Activated CD4-positive, alpha-beta T cell treated with anti-CD3 and anti-CD28 coated beads, Interleukin-2, Interleukin-6, amounts not matched to agents 100 ng/mL and 50 ng/mL, durations not matched to agents 16 hours and 8 hours (primary cell): ENCODE data around the gene COL4A6.

Experiments used
- DNase-seq: peaks from one replicate; pipeline ENCODE4 v3.0.0-alpha.2; 2020

The COL4A6 gene

GRCh38 chrX:108264376-108264775 is 173.8 kb downstream of the COL4A6 start:
- no peak for DNase-seq

- no peak for DNase-seq
Measured at GRCh38 chrX:108261549-108262203, 176.5 kb downstream of the COL4A6 start.

- no peak for DNase-seq
Measured at GRCh38 chrX:108257556-108257955, 180.7 kb downstream of the COL4A6 start.

GRCh38 chrX:108254636-108255035 is 183.6 kb downstream of the COL4A6 start:
- DNase-seq = no peak

GRCh38 chrX:108250654-108251579 is 187.3 kb downstream of the COL4A6 start:
- no peak for DNase-seq

- no peak for DNase-seq
Measured at GRCh38 chrX:108246304-108246954, 191.8 kb downstream of the COL4A6 start.

- no peak for DNase-seq
Measured at GRCh38 chrX:108245462-108245861, 192.8 kb downstream of the COL4A6 start.

GRCh38 chrX:108235986-108236385 is 202.2 kb downstream of the COL4A6 start:
- DNase-seq = no peak

- no peak for DNase-seq
Measured at GRCh38 chrX:108230574-108230973, 207.6 kb downstream of the COL4A6 start.

- DNase-seq = peak; percentile 40
Measured at GRCh38 chrX:108224727-108225621, 213.2 kb downstream of the COL4A6 start.

GRCh38 chrX:108224218-108224617 is 214.0 kb downstream of the COL4A6 start:
- DNase-seq = no peak

- no peak for DNase-seq
Measured at GRCh38 chrX:108223585-108223984, 214.6 kb downstream of the COL4A6 start.

- no peak for DNase-seq
Measured at GRCh38 chrX:108221301-108221864, 216.8 kb downstream of the COL4A6 start.

GRCh38 chrX:108219949-108220601 is 218.1 kb downstream of the COL4A6 start:
- no peak for DNase-seq

GRCh38 chrX:108217876-108218275 is 220.3 kb downstream of the COL4A6 start:
- no peak for DNase-seq

GRCh38 chrX:108216919-108217571 is 221.2 kb downstream of the COL4A6 start:
- DNase-seq = no peak

GRCh38 chrX:108216405-108216804 is 221.8 kb downstream of the COL4A6 start:
- no peak for DNase-seq

- no peak for DNase-seq
Measured at GRCh38 chrX:108211301-108211700, 226.9 kb downstream of the COL4A6 start.

GRCh38 chrX:108209006-108209554 is 229.1 kb downstream of the COL4A6 start:
- DNase-seq = no peak

- DNase-seq = no peak
Measured at GRCh38 chrX:108203540-108203939, 234.7 kb downstream of the COL4A6 start.

GRCh38 chrX:108199691-108200090 is 238.5 kb downstream of the COL4A6 start:
- peak; percentile 42 for DNase-seq
